Amniotic stem cell (primary cell): ENCODE results near the gene IRX3.

Source experiments
- DNase-seq: peaks from one replicate; lab custom pipeline; 2025; lab: John Stamatoyannopoulos, UW

The IRX3 gene

GRCh38 chr16:54290833-54291655 lies 4.5 kb upstream of the IRX3 start:
- DNase-seq: no peak

- no peak for DNase-seq
These were observed 3.6 kb upstream of the IRX3 start for GRCh38 chr16:54289945-54290832.

DNA sequence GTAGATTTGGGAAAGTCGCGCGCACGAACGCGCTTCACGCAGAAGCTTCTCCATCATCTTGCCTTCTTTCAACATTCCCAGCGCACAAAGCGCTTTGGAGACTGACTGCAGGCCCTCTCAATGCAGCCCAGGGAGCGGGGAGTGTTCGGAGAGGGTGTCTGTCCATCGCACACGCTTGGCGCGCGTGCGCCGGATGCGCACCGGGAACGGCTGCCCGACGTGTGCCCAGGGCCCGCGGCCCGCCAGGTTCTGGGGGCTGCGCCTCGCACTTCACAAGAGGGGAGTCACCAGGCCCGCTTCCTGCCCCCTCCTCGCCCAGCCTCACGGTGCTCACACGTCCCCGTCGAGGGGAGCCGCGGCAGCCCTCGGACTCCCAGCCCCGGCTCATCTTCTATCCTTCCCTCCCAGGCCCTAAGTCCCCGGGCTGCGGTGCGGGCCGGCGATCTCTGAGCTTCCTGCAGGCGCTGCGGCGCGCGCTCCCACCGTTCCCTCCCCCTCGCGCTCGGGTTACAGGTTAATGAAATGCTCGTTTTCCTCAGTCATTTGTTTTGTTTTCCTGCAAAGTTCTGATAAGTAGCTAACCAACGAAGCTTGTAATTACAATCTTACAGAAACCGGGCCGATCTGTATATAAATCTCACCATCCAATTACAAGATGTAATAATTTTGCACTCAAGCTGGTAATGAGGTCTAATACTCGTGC lies 2.8 kb upstream of the IRX3 start:
- DNase-seq: no peak

- no peak for DNase-seq
These were observed 2.3 kb upstream of the IRX3 start for GRCh38 chr16:54288835-54289241.

GRCh38 chr16:54288030-54288834 lies 1.6 kb upstream of the IRX3 start:
- DNase-seq: no peak

DNA sequence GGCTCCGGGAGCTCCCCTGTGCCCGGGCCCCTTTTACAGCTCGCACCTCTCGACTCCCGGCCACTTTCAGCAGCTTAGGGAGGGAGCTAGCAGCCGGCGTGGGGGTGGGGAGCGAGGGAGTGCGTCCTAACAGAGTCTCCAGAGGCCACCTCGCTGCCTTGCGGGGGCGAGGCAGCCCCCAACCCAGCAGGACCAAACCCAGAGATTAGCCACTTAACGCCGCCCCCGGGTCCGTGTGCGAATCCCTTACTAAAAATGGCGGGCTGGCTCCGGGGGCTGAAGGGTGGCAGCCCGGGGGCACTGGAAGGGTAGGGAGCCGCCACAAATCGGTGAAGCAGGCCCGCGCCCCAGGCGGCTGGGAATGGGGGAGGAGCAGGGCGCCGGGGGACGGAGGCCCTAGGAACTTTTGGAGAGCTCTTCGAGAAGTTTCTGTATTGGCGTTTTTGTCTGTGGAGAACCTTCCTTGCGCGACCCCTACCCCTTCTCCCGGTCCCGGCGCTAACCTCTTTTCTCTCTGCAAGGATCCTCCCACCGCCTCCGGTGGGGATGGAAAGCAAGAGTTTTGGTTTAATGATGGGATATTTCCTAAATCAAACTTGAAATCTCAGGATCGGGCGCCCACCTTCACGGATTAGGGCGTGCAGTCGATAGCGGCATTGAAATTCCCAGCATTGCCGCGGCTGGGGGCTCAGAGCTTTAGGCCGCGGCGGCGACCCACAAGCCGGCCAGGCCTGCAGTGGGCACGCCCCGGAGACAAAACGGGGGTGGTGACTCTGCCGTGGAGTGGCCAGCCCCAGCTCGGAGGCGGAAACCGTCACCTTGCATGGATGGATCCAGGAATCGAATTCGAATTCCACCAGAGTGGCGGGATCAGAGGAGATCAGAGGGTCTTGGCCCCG lies 793 bp upstream of the IRX3 start:
- DNase-seq: no peak

DNA sequence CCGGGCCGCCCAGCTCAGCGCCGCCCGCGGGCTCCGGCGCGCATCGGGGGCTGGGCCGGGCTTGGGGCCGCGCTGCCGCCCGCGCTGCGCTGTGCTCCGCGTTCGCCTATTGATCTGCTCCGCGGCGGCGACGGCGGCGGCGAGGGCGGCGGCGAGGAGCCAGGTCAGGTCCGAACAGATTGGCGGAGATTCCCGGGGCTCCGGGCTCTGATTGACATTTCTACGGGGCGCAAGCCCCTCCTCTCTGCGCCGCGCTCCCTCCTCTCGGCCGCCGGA lies 559 bp downstream of the IRX3 start:
- DNase-seq: no peak

DNA sequence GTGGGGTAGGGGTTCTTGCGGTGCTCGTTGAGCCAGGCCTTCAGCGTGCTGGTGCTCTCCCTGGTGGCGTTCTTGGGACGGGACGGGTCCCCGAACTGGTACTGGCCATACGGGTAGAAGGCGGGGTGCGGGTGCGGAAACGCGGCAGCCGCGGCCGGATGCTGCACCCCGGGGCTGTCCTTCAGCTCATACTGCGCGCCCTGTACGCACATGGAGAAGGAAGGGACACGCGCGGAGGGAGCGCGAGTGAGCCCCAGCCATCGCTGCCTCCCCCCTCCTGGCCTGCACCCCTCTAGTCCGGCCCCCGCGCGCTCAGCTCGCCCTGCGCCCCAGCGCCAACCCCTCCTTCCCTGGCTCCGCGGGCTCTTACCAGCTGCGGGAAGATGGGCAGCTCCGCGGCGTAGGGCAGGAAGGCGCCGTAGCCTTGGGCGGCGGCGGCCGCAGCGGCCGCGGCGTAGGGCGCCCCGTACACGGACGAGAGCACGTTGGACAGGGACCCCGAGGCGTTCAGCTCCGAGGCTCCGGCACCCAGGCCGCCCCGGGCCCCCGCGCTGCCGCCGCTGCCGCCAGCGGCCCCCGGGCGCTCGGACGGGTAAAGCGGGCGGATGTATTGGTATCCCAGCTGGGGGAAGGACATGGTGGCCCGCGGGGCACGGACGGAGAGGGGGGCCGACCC lies 1.0 kb downstream of the IRX3 start:
- no peak for DNase-seq

DNA sequence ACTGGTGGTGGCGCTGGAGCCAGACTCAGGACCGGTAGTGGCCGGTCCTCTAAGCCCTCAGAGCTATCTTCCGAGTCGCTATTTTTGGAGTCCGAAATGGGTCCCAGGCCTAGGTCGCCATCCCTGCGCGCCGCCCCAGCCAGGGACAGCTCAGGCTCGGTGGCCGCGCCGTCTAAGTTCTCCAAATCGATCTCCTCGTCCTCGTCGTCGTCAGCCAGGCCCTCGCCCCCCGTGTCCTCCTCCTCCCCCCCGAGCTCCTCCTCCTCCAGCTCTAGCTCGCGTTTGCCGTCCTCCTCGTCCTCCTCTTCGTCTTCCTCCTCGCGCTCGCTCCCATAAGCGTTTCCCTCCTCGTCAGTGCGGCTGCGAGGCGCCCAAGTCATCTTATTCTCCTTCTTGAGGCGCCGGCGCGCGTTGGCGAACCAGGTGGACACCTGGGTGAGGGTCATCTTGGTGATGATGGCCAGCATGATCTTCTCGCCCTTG lies 1.6 kb downstream of the IRX3 start:
- DNase-seq: no peak

DNA sequence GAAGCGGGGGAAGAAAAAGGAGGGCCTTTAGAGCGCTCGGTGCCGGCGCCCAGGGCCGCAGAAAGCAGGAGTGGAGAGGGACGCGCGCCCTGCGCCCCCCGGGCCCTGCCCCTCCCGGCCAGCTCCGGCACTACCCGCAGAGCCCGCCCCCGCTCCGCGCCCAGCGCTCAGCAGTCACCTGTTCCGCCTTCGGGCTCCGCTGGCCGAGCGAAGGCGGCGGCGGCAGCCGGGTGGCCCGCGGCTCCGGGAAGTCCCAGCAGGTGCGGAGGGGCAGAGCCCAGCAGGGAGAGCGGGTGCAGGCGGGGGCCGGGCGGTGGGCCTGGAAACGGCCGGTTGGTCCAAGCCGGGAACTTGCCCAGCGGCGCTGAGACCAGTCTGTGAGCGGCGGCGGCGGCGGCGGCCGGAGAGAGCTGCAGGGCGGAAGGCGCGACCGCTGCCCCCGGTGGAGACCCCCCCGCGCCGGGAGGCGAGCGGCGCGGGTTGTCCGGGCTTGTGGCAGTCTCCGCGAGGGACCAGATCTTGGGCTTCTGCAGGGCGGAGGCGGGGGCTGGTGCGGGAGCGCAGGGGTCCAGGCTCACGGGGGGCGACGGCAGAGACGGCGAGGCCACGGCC lies 2.2 kb downstream of the IRX3 start:
- DNase-seq: no peak

DNA sequence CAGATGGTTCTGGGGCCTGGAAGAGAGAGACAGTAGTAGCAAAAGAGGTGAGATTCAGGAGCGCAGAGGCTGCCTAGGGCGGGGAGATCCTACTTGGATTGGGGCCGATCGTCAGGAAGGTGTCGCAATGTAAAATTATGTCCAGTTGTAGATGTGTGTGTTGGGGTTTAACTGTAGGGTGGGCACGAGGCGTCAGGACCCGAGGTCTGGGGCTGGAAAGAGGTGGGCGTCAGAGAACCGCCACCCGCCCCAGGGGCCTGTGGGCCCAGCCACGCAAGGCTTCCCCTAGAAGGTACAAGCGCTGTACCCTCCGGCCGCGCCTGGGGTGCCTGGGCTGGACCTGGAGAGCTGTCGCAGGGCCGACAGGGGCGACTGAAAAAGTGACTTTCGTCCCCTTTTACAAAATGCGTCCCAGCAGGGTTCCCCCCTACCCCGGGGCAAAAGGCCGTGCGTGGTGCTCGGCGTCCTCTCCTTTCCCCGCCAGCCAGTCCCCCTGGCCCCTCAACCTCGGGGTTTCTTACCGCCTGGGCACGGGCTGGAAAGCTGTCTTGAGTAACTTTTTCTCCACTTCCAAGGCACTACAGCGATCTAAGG lies 2.8 kb downstream of the IRX3 start:
- no peak for DNase-seq

- DNase-seq: no peak
These were observed 3.5 kb downstream of the IRX3 start for GRCh38 chr16:54282928-54283724.

DNA sequence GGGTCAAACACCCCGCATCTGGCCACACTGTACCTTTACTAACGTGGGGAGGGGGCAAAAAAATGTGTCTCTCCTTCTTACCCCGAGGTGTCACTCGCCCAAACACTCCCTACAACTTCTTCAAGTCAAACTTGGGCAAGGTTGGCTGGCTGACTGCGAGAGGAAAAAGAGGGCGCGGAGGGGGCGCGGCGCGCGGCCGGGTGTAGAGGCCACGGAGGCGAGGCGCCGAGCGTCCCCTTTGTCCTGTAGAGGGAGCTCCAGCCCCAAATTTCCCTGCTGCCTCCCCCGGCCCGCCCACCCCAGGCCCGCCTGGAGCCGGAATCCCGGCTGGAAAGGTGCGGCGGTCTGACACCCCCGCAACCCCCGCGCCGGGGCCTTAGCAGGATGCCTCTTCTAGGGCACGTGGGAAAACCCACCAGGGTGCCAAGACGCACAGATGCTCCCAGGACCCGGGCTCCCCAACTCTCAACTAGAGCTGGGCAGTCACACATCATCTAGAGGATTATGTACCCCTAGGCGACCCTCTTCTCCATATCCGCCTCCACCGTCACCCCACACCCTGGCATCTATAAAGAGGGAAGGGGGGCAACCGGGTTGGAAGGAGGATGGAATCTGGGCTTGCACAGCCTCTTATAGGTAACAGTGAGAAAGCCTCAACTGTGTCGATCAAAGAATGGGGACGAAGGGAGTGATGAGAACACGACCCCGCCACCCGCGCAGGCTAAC lies 4.2 kb downstream of the IRX3 start:
- DNase-seq: no peak

DNA sequence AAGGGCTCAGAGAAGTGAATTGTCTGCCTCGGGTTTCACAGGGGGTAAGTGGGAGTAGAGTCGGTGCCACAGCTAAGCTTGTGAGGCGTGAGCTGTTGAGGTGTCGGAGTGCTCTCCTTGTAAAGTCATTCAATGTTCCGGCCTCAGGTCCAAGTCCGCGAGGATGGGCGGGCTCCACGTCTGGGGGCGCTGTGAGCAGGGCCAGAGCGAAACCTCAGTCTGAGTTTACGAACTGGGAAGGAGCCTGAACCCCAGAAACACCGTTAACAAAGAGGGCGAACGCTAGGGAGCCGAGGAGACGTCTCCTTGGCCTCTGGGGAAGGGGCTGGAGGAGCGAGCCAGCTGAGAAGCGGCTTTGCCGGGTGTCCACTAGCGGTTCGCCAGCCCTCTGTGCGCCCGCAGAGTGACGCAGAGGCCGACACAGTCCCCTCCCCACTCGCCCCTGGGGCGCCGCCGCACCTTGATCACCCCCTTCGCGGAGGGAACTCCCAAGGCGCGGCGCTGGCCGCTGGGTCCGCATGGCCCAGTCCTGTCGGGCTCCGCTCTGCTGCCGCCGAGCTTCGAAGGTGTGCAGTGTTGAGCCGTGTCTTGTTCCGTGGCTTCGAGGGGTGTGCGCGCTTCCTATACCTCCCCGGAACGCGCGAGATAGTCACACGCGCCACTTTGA lies 4.9 kb downstream of the IRX3 start:
- DNase-seq: no peak

GRCh38 chr16:54280751-54281150 lies 5.8 kb downstream of the IRX3 start:
- DNase-seq: no peak

GRCh38 chr16:54277845-54278703 lies 8.5 kb downstream of the IRX3 start:
- no peak for DNase-seq
